ENCODE results near the gene MFAP3. TPM values are rescaled to one million over a fixed set of nuclear protein-coding genes. Genes with fewer than 3 reads are reported as not detected.

Gene MFAP3
- total and polyA plus RNA-seq, 4 donors: 6.8 to 38.0 (median 21.6) TPM

DNA sequence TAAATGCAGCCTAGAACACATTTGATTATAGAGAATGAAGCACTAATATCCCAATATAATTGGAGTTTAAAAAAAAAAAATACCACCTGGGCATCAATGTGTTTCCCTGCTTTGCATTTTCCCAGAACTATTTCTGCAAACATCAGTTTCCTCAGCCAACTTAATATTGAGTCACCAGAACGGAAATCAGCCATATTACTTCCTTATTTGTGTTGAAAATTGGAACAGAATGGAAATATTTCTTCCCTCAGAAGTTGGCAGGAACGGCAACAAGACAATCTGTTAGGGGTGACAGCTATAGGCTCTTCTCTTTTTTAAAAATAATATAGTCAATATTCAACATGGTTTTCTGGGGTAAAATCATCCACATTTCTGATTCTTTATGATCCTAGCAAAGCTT lies 4.0 kb downstream of the MFAP3 start:
- H3K36me3 ChIP-seq (ENCODE audit: control insufficient read depth in 1 of 2, insufficient read depth in 2 of 2, low read length in 1 of 2): peaks cover 0 to 1% of the 10 kb centered on the region in 2 donors
- 31 to 37% methylated on average over 2 of the region's 2 CpGs for WGBS, 2 donors
- H3K4me1 ChIP-seq (ENCODE audit: control insufficient read depth in 1 of 2, insufficient read depth in 2 of 2, low read length in 2 of 2): peaks cover 3 to 5% of the 10 kb centered on the region in 2 donors
- ATAC-seq (ENCODE audit: low FRiP score): no peak
- H3K9me3 ChIP-seq (ENCODE audit: control insufficient read depth, low read length): no peaks in the 10 kb centered on the region
- H3K4me3 ChIP-seq (ENCODE audit: low read length in 2 of 2): no peak overlapping the region
- intact Hi-C loops (cut with DNase I): no loop called here
- H3K27me3 ChIP-seq (ENCODE audit: control insufficient read depth in 1 of 2, insufficient read depth in 2 of 2, low read length in 1 of 2): no peaks in the 10 kb centered on the region
- DNase-seq: no peak
- H3K27ac ChIP-seq (ENCODE audit: low read depth in 1 of 2, low read length in 2 of 2): no peak overlapping the region

DNA sequence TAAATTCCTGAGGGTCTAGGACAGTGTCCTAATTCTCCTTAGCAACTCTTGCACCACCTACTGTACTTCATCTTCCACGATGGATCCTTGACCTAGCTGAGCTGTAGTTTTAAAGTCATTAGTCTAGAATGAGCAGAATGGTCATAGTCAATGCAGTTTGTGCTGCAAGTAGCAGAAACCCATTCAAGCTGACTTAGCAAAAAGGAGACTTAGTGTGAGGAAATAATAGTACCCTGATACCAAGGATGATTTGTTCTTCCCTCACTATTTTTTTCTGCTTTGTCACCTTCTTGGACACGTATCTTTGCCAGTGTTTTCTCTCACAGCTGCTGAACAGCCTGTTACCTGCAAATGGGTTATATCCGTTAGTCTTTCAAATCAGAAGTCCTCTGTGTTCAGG lies 5.3 kb downstream of the MFAP3 start:
- intact Hi-C loops (cut with DNase I): no loop called here

GRCh38 chr5:154044581-154044980 lies 5.8 kb downstream of the MFAP3 start:
- H3K9me3 ChIP-seq (ENCODE audit: control insufficient read depth, low read length): no peaks in the 10 kb centered on the region
- no peak for ATAC-seq (ENCODE audit: low FRiP score)
- no peak for DNase-seq
- H3K4me1 ChIP-seq (ENCODE audit: control insufficient read depth in 1 of 2, insufficient read depth in 2 of 2, low read length in 2 of 2): peaks cover 3 to 5% of the 10 kb centered on the region in 2 donors
- no peak overlapping the region for H3K27ac ChIP-seq (ENCODE audit: low read depth in 1 of 2, low read length in 2 of 2)
- no peak overlapping the region for H3K4me3 ChIP-seq (ENCODE audit: low read length in 2 of 2)
- intact Hi-C loops (cut with DNase I): no loop called here
- peaks cover 0 to 1% of the 10 kb centered on the region in 2 donors for H3K36me3 ChIP-seq (ENCODE audit: control insufficient read depth in 1 of 2, insufficient read depth in 2 of 2, low read length in 1 of 2)
- WGBS, 2 donors: 91 to 95% methylated on average over 2 of the region's 2 CpGs
- H3K27me3 ChIP-seq (ENCODE audit: control insufficient read depth in 1 of 2, insufficient read depth in 2 of 2, low read length in 1 of 2): no peaks in the 10 kb centered on the region

More for the DNA sequence above, 5.3 kb downstream of the MFAP3 start:
- WGBS, 2 donors: 87 to 89% methylated on average over 3 of the region's 3 CpGs
- peaks cover 0 to 1% of the 10 kb centered on the region in 2 donors for H3K36me3 ChIP-seq (ENCODE audit: control insufficient read depth in 1 of 2, insufficient read depth in 2 of 2, low read length in 1 of 2)
- no peak overlapping the region for H3K4me3 ChIP-seq (ENCODE audit: low read length in 2 of 2)
- H3K27me3 ChIP-seq (ENCODE audit: control insufficient read depth in 1 of 2, insufficient read depth in 2 of 2, low read length in 1 of 2): no peaks in the 10 kb centered on the region
- ATAC-seq (ENCODE audit: low FRiP score) (no peak), DNase-seq (no peak)
- peaks cover 3 to 5% of the 10 kb centered on the region in 2 donors for H3K4me1 ChIP-seq (ENCODE audit: control insufficient read depth in 1 of 2, insufficient read depth in 2 of 2, low read length in 2 of 2)
- H3K27ac ChIP-seq (ENCODE audit: low read depth in 1 of 2, low read length in 2 of 2): no peak overlapping the region
- no peaks in the 10 kb centered on the region for H3K9me3 ChIP-seq (ENCODE audit: control insufficient read depth, low read length)

DNA sequence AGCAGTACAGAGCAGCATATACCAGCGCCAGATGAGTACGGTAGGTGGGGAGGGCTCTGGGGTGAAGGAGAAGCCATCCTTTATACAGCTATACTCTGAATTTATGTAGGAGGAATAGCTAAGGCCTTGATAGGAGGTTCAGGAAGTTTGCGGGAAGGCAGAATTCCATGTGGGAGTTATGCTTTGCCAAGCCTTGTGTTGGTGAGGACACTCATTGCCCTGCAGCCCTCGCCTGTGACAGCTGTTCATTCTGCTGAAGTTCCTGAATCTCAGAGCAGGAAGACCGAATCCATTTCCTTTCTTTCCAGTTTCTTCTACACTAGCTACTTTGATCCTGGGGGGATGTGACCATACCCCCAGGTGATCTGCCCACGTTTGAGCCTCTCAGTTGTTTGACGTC lies 7.7 kb downstream of the MFAP3 start:
- WGBS, 2 donors: 88 to 90% methylated on average over 7 of the region's 7 CpGs
- Histone ChIP-seq H3K36me3 (ENCODE audit: control insufficient read depth in 1 of 2, insufficient read depth in 2 of 2, low read length in 1 of 2) (peaks cover 1 to 3% of the 10 kb centered on the region in 2 donors), H3K4me1 (ENCODE audit: control insufficient read depth in 1 of 2, insufficient read depth in 2 of 2, low read length in 2 of 2) (peaks cover 0 to 5% of the 10 kb centered on the region in 2 donors), H3K4me3 (ENCODE audit: low read length in 2 of 2) (no peak overlapping the region), H3K27ac (ENCODE audit: low read depth in 1 of 2, low read length in 2 of 2) (no peak overlapping the region), H3K27me3 (ENCODE audit: control insufficient read depth in 1 of 2, insufficient read depth in 2 of 2, low read length in 1 of 2) (no peaks in the 10 kb centered on the region), H3K9me3 (ENCODE audit: control insufficient read depth, low read length) (no peaks in the 10 kb centered on the region)
- intact Hi-C loops (cut with DNase I): no loop called here
- no peak for ATAC-seq (ENCODE audit: low FRiP score)
- DNase-seq: no peak

GRCh38 chr5:154047324-154047723 lies 8.6 kb downstream of the MFAP3 start:
- H3K36me3 ChIP-seq (ENCODE audit: control insufficient read depth in 1 of 2, insufficient read depth in 2 of 2, low read length in 1 of 2): peaks cover 1 to 3% of the 10 kb centered on the region in 2 donors
- H3K27me3 ChIP-seq (ENCODE audit: control insufficient read depth in 1 of 2, insufficient read depth in 2 of 2, low read length in 1 of 2): no peaks in the 10 kb centered on the region
- H3K4me3 ChIP-seq (ENCODE audit: low read length in 2 of 2): no peak overlapping the region
- WGBS, 2 donors: 91 to 94% methylated on average over 3 of the region's 3 CpGs
- ATAC-seq (ENCODE audit: low FRiP score) (no peak), DNase-seq (no peak)
- intact Hi-C loops (cut with DNase I): no loop called here
- H3K9me3 ChIP-seq (ENCODE audit: control insufficient read depth, low read length): no peaks in the 10 kb centered on the region
- H3K27ac ChIP-seq (ENCODE audit: low read depth in 1 of 2, low read length in 2 of 2): no peak overlapping the region
- H3K4me1 ChIP-seq (ENCODE audit: control insufficient read depth in 1 of 2, insufficient read depth in 2 of 2, low read length in 2 of 2): peaks cover 0 to 5% of the 10 kb centered on the region in 2 donors

DNA sequence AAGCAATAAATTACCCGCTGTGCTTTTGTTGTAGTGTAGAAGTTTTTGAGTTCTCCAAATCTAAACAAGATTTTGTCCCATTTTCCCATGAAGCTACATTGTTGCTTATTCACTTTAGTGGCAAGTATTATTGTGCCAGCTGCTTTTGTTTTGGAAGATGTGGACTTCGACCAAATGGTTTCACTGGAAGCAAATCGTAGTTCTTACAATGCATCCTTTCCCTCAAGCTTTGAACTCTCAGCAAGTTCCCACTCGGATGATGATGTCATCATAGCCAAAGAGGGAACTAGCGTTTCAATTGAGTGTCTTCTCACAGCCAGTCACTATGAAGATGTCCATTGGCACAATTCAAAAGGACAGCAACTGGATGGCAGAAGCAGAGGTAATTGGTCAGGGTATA lies 10.9 kb downstream of the MFAP3 start:
- H3K36me3 ChIP-seq (ENCODE audit: control insufficient read depth in 1 of 2, insufficient read depth in 2 of 2, low read length in 1 of 2): peaks cover 3 to 7% of the 10 kb centered on the region in 2 donors
- no peak overlapping the region for H3K27ac ChIP-seq (ENCODE audit: low read depth in 1 of 2, low read length in 2 of 2)

DNA sequence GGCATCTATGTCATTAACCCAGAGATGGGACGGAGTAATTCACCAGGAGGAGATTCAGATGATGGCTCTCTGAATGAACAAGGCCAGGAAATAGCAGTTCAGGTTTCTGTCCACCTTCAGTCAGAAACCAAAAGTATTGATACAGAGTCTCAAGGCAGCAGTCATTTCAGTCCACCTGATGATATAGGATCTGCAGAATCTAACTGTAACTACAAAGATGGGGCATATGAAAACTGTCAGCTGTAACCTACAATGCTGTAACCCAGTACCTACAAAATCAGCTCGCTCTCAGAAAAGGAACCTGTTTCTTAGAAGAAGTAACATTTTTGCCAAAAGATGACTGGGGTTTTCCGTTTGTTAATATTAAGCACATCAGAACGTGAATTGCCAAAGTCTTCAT lies 14.7 kb downstream of the MFAP3 start:
- no peaks in the 10 kb centered on the region for H3K27me3 ChIP-seq (ENCODE audit: control insufficient read depth in 1 of 2, insufficient read depth in 2 of 2, low read length in 1 of 2)
- intact Hi-C loops (cut with DNase I): no loop called here
- 88 to 91% methylated on average over 4 of the region's 4 CpGs for WGBS, 2 donors
- peaks cover 3 to 6% of the 10 kb centered on the region in 2 donors for H3K36me3 ChIP-seq (ENCODE audit: control insufficient read depth in 1 of 2, insufficient read depth in 2 of 2, low read length in 1 of 2)
- H3K9me3 ChIP-seq (ENCODE audit: control insufficient read depth, low read length): no peaks in the 10 kb centered on the region
- H3K4me3 ChIP-seq (ENCODE audit: low read length in 2 of 2): no peak overlapping the region
- H3K27ac ChIP-seq (ENCODE audit: low read depth in 1 of 2, low read length in 2 of 2): no peak overlapping the region
- no peak for ATAC-seq (ENCODE audit: low FRiP score)
- DNase-seq: no peak
- no peaks in the 10 kb centered on the region for H3K4me1 ChIP-seq (ENCODE audit: control insufficient read depth in 1 of 2, insufficient read depth in 2 of 2, low read length in 2 of 2)

More for the DNA sequence above, 10.9 kb downstream of the MFAP3 start:
- no peak for ATAC-seq (ENCODE audit: low FRiP score)
- Histone ChIP-seq H3K4me1 (ENCODE audit: control insufficient read depth in 1 of 2, insufficient read depth in 2 of 2, low read length in 2 of 2) (no peaks in the 10 kb centered on the region), H3K27me3 (ENCODE audit: control insufficient read depth in 1 of 2, insufficient read depth in 2 of 2, low read length in 1 of 2) (no peaks in the 10 kb centered on the region), H3K9me3 (ENCODE audit: control insufficient read depth, low read length) (no peaks in the 10 kb centered on the region), H3K4me3 (ENCODE audit: low read length in 2 of 2) (no peak overlapping the region)
- WGBS, 2 donors: 79 to 80% methylated on average over 5 of the region's 5 CpGs
- DNase-seq: no peak
- intact Hi-C loops (cut with DNase I): no loop called here

- Histone ChIP-seq H3K4me3 (ENCODE audit: low read length in 2 of 2) (no peak overlapping the region), H3K27ac (ENCODE audit: low read depth in 1 of 2, low read length in 2 of 2) (no peak overlapping the region), H3K27me3 (ENCODE audit: control insufficient read depth in 1 of 2, insufficient read depth in 2 of 2, low read length in 1 of 2) (no peaks in the 10 kb centered on the region), H3K36me3 (ENCODE audit: control insufficient read depth in 1 of 2, insufficient read depth in 2 of 2, low read length in 1 of 2) (peaks cover 0 to 6% of the 10 kb centered on the region in 2 donors), H3K4me1 (ENCODE audit: control insufficient read depth in 1 of 2, insufficient read depth in 2 of 2, low read length in 2 of 2) (no peaks in the 10 kb centered on the region), H3K9me3 (ENCODE audit: control insufficient read depth, low read length) (no peaks in the 10 kb centered on the region)
- WGBS, 2 donors: 83 to 86% methylated on average over 2 of the region's 2 CpGs
- no peak for DNase-seq
- intact Hi-C loops (cut with DNase I): no loop called here
- ATAC-seq (ENCODE audit: low FRiP score): no peak
Measured at GRCh38 chr5:154055201-154055600, 16.4 kb downstream of the MFAP3 start.

DNA sequence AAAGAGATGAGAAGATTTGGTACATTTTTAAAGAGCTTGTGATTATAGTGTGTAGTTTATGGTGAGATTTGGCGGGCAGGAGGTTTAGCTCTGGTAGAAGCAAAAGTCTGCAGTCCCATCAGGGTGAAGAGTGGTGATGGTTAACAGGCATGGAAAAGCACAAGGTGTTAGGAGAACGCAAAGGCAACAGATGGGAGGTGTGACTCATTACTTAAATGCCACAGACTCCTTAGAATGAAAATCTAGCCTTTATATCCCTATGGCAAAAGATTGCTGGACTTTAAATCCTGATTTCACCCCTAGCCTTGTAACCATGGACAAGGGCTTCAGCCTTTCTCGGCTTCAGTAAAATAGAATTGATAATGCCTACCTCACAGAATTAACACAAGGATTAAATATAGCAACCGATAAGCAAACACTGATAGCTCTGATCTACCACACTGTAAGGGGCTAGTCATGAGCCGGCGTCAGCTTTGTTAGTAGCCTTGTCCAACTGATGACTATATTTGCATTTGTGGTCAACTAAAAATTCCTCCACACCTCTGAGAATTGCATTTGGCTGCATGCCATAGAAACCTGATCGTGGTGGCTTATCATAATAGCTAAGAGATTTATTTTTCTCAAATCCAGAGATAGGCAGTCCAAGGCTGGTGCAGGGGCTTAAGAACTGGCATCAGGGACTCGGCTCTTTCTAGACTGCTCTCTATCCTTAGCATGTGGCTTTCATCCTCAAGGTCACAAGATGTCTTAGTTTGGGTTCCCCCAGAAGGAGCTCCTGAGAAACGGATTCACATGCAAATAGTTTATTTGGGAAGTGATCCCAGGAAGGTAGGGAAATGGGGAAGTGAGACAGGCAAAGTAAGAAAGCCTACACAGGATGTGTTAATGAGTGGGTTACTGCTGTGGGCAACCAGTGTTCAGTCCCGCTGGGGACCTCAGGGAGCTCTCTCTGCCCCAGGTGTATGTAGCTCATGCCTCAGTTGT lies 19.6 kb downstream of the MFAP3 start:
- intact Hi-C loops (cut with DNase I): no loop called here
- Histone ChIP-seq H3K9me3 (ENCODE audit: control insufficient read depth, low read length) (no peaks in the 10 kb centered on the region), H3K36me3 (ENCODE audit: control insufficient read depth in 1 of 2, insufficient read depth in 2 of 2, low read length in 1 of 2) (peaks cover 0 to 2% of the 10 kb centered on the region in 2 donors), H3K27me3 (ENCODE audit: control insufficient read depth in 1 of 2, insufficient read depth in 2 of 2, low read length in 1 of 2) (no peaks in the 10 kb centered on the region), H3K4me3 (ENCODE audit: low read length in 2 of 2) (no peak overlapping the region), H3K27ac (ENCODE audit: low read depth in 1 of 2, low read length in 2 of 2) (no peak overlapping the region), H3K4me1 (ENCODE audit: control insufficient read depth in 1 of 2, insufficient read depth in 2 of 2, low read length in 2 of 2) (no peaks in the 10 kb centered on the region)
- 51 to 58% methylated on average over 10 of the region's 10 CpGs for WGBS, 2 donors
- DNase-seq (no peak), ATAC-seq (ENCODE audit: low FRiP score) (no peak)
